T-helper 1 cell treated with Interleukin-12 subunit alpha and Interleukin-12 subunit beta and Interleukin-4 antibody, amounts not matched to agents 30 μg/mL and 1 μg/mL, for 36 hours (primary cell): ENCODE data around the gene MT1A.

Experiments used
- H3K27ac Mint-ChIP-seq: one replicate; pipeline ENCODE4 v1.8.0; 2021; ENCODE audit warnings: mild to moderate bottlenecking, mixed read lengths
- H3K27me3 Mint-ChIP-seq: one replicate; pipeline ENCODE4 v1.8.0; 2021; ENCODE audit warnings: low read depth, mixed read lengths
- H3K36me3 Mint-ChIP-seq: one replicate; pipeline ENCODE4 v1.8.0; 2021; ENCODE audit warnings: low read depth, mixed read lengths
- H3K4me1 Mint-ChIP-seq: one replicate; pipeline ENCODE4 v1.8.0; 2021; ENCODE audit warnings: low read depth, mixed read lengths
- H3K4me3 Mint-ChIP-seq: one replicate; pipeline ENCODE4 v1.8.0; 2021; ENCODE audit warnings: mild to moderate bottlenecking, moderate library complexity, mixed read lengths
- H3K9me3 Mint-ChIP-seq: one replicate; pipeline ENCODE4 v1.8.0; 2021; ENCODE audit warnings: mixed read lengths

Gene MT1A

DNA sequence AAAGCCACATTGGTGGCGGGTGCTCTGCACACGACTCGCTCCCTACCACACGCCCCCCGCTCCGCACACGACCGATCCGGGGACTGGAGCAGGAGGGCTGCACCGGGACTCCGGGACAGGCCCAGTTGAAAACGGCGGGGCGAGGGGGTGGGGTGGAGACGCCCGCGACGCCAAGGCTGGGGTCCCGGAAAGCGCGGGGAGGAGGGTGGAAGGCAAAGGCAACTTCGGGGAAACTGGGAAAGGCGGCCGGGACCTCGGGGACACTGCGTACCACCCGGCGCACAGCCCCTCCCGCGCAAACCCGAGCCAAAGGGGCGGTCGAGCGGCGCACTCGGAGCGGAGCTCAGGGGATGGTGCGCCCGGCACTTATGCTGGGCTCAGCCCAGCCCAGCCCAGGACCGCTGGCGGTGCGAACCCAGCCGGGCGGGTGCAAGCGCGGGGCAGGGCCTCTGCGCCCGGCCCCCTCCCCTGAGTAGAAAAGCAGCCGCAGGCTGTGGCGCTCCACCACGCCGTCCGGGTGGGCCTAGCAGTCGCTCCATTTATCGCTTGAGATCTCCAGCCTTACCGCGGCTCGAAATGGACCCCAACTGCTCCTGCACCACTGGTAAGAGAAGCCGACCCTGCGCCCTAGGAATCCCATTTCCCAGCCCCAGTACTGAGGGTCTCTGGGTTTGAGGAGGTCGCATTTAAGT, 6.2 kb upstream of the MT1A start, which contains the start of gene MT1M:
Gene MT1M (plus strand): TSS at position 504 of the 692 bp plus-strand sequence. CDS start 73 bp downstream, at position 577.
- Mint-ChIP-seq H3K4me3 (peak within 1 kb of the TSS; percentile 65), H3K27me3 (peaks cover 81% of the 10 kb centered on the region), H3K9me3 (no peaks in the 10 kb centered on the region), H3K36me3 (peaks cover 6% of the 10 kb centered on the region), H3K27ac (no peak within 1 kb of the TSS), H3K4me1 (peaks cover 20% of the 10 kb centered on the region)

DNA sequence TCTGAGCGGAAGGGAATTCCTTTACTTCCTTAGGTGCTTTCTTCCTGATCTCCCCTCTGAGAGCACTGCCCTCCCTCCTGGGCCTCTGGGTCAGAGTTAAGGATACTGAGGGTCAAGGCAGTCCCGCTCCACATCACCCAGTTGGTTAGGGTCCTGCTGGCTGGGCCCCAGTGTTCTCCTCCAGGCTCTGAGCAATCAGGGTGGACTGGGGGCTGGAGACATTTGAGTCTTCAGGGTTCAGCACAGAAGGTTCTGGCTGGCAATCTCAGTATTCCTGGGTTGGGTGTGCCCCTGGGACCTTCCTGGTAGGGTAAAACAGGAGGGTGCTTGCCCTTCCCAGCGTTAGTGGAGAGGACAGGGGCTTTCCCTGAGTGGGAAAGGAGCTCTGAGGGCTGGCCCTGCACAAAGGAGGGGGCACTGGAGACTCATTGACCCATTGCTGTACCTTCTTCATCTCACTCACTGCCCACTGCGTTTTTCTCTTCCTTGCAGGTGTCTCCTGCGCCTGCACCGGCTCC, 5.6 kb upstream of the MT1A start:
- Mint-ChIP-seq H3K27ac (no peak overlapping the region), H3K9me3 (no peaks in the 10 kb centered on the region), H3K36me3 (peaks cover 6% of the 10 kb centered on the region), H3K27me3 (peaks cover 87% of the 10 kb centered on the region), H3K4me3 (peak overlapping the region; percentile 53), H3K4me1 (peaks cover 24% of the 10 kb centered on the region)

DNA sequence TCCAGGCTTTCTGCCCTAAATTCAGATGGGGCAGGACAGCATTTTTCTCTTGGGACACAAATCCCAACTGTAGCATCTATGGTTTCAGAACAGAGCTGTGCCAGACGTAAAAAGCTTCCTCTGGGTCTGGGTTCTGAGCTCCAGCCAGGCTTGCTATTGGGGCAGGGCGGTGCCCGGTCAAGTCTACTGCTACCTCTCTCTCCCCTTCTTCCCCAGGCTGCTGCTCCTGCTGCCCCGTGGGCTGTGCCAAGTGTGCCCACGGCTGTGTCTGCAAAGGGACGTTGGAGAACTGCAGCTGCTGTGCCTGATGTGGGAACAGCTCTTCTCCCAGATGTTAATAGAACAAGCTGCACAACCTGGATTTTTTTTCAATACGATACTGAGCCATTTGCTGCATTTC, 4.9 kb upstream of the MT1A start:
- Mint-ChIP-seq H3K4me1 (peaks cover 26% of the 10 kb centered on the region), H3K36me3 (peaks cover 6% of the 10 kb centered on the region), H3K27me3 (peaks cover 91% of the 10 kb centered on the region), H3K27ac (no peak overlapping the region), H3K9me3 (no peaks in the 10 kb centered on the region), H3K4me3 (no peak overlapping the region)

DNA sequence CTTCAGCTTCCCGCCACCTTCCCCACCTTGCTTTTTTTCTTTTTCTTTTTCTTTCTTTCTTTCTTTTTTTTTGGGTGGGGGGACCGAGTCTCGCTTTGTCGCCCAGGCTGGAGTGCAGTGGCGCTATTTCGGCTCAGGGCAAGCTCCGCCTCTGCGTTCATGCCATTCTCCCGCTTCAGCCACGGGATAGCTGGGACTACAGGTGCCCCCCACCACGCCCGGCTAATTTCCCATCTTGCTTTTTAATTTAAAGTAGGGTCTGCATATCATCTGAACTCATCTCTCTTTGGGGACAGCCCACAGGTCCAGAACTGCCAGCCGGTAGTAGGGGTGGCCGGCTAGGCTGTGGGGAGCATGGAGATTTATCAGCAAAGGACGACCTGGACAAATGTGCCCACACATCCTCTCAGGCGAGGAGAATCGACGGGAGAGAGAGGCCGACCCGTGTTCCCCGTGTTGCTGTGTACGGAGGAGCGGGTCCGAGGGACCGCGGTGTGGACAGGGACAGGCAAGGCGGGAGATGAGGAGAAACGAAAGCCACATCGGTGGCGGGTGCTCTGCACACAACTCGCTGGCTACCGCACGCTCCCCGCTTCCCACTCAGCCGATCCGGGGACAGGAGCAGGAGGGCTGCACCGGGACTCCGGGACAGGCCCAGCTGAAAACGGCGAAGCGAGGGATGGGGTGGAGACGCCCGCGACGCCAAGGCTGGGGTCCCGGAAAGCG, 3.6 kb upstream of the MT1A start:
- peaks cover 6% of the 10 kb centered on the region for H3K36me3 Mint-ChIP-seq
- H3K27me3 Mint-ChIP-seq: peaks cover 93% of the 10 kb centered on the region
- peak overlapping the region; percentile 74 for H3K4me3 Mint-ChIP-seq
- H3K9me3 Mint-ChIP-seq: no peaks in the 10 kb centered on the region
- peak overlapping the region; percentile 41 for H3K27ac Mint-ChIP-seq
- H3K4me1 Mint-ChIP-seq: peaks cover 26% of the 10 kb centered on the region

DNA sequence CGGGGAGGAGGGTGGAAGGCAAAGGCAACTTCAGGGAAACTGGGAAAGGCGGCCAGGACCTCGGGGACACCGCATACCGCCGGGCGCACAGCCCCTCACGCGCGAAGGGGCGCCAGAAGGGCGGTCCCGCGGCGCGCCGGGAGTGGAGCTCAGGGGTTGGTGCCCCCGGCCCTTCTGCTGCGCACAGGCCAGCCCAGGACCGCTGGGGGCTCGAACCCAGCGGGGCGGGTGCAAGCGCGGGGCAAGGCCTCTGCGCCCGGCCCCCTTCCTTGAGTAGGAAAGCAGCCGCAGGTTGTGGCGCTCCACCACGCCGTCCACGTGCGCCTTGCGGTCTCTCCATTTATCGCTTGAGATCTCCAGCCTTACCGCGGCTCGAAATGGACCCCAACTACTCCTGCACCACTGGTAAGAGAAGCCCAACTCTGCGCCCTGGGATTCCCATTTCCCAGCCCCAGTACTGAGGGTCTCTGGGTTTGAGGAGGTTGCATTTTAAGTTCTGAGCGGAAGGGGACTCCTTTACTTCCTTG, 3.0 kb upstream of the MT1A start:
- Mint-ChIP-seq H3K27me3 (peaks cover 93% of the 10 kb centered on the region), H3K36me3 (peaks cover 6% of the 10 kb centered on the region), H3K4me1 (peaks cover 22% of the 10 kb centered on the region), H3K27ac (no peak overlapping the region), H3K4me3 (peak overlapping the region; percentile 46), H3K9me3 (no peaks in the 10 kb centered on the region)

DNA sequence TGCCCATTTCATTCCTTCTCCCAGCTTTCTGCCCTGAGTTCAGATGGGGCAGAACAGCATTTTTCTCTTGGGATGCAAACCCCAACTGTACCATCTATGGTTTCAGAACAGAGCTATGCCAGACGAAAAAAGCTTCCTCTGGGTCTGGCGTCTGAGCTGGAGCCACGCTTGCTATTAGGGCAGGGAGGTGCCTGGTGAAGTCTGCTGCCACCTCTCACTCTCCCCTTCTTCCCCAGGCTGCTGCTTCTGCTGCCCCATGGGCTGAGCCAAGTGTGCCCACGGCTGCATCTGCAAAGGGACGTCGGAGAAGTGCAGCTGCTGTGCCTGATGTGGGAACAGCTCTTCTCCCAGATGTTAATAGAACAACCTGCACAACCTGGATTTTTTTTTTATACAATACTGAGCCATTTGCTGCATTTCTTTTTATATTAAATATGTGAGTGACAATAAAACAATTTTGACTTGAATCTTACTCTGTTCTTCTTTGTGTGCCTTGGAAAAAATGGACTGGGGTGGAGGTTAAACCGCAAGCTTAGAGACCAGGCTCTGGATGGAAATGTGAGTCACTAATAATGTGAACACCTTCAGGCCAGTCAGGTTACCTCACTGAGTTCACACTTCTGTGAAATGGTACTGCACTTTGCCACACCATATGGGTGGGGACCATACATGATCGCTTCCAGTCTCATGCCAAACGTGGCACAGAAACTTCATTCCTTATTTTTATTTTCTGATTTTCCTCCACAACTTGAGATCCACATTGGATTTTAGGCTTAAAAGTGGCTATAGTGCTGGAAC, 1.7 kb upstream of the MT1A start:
- H3K4me1 Mint-ChIP-seq: peaks cover 20% of the 10 kb centered on the region
- H3K9me3 Mint-ChIP-seq: no peaks in the 10 kb centered on the region
- no peak overlapping the region for H3K27ac Mint-ChIP-seq
- H3K36me3 Mint-ChIP-seq: peaks cover 4% of the 10 kb centered on the region
- H3K27me3 Mint-ChIP-seq: peaks cover 87% of the 10 kb centered on the region
- no peak overlapping the region for H3K4me3 Mint-ChIP-seq

DNA sequence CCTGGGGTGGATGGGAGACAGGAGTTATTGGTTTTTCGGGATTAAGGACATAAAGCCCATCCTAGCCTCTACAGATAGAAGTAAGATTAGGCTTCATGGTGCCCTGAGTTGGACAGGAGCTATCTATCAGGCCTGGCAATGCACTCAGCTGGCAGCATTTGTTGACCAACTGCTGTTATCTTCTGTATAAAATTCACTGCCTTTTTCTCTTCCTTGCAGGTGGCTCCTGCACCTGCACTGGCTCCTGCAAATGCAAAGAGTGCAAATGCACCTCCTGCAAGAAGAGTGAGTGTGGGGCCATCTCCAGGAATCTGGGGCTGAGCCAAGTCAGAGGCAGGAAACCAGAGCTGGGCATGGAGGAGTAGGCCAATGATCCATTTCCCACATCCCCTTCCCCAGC, 579 bp downstream of the MT1A start:
- Mint-ChIP-seq H3K27me3 (peaks cover 82% of the 10 kb centered on the region), H3K4me1 (peaks cover 31% of the 10 kb centered on the region), H3K27ac (no peak overlapping the region)

DNA sequence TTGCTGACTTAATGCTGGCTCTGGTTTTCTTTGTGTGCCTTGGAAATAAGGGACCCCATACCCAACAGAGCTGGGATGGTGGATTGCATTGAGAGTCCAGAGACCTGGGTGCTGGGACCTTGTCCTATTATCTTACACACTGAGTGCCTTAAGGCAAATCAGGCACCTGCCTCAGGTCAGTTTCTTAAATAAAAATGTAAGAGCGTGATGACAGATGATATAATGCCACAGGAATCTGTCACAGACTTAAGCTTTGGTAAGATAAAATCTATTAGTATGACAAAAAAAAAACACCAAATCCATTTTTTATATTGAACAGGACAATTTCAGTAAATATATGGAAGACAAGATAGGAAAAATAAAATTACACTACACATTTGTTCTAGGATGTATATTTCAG, 1.6 kb downstream of the MT1A start:
- peaks cover 29% of the 10 kb centered on the region for H3K4me1 Mint-ChIP-seq
- no peak overlapping the region for H3K27ac Mint-ChIP-seq
- no peak overlapping the region for H3K4me3 Mint-ChIP-seq
- peaks cover 81% of the 10 kb centered on the region for H3K27me3 Mint-ChIP-seq
- no peaks in the 10 kb centered on the region for H3K36me3 Mint-ChIP-seq
- H3K9me3 Mint-ChIP-seq: no peaks in the 10 kb centered on the region

More for the DNA sequence above, 579 bp downstream of the MT1A start:
- Mint-ChIP-seq H3K9me3 (no peaks in the 10 kb centered on the region), H3K36me3 (peaks cover 3% of the 10 kb centered on the region), H3K4me3 (no peak overlapping the region)

DNA sequence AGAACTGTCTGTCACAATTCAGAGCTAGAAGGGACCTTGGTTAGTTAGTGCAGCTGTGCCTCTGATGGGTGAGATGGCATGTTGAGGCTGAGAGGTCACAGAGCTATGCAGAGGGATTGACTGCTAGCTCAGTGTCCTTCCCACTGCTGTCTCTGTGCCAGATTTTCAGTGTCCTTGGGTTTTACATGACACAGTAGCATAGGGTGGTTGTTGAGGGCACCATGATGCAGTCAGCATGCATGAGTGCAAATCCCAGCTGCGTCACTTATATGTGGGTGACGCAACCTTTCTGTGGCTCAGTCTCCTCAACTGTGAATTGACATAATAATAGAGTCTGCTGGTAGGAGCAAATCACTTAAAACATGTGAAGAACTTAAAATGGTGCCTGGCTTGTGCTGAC, 2.7 kb downstream of the MT1A start:
- Mint-ChIP-seq H3K4me1 (peaks cover 26% of the 10 kb centered on the region), H3K9me3 (no peaks in the 10 kb centered on the region), H3K4me3 (no peak overlapping the region), H3K27me3 (peaks cover 78% of the 10 kb centered on the region), H3K27ac (no peak overlapping the region), H3K36me3 (no peaks in the 10 kb centered on the region)

DNA sequence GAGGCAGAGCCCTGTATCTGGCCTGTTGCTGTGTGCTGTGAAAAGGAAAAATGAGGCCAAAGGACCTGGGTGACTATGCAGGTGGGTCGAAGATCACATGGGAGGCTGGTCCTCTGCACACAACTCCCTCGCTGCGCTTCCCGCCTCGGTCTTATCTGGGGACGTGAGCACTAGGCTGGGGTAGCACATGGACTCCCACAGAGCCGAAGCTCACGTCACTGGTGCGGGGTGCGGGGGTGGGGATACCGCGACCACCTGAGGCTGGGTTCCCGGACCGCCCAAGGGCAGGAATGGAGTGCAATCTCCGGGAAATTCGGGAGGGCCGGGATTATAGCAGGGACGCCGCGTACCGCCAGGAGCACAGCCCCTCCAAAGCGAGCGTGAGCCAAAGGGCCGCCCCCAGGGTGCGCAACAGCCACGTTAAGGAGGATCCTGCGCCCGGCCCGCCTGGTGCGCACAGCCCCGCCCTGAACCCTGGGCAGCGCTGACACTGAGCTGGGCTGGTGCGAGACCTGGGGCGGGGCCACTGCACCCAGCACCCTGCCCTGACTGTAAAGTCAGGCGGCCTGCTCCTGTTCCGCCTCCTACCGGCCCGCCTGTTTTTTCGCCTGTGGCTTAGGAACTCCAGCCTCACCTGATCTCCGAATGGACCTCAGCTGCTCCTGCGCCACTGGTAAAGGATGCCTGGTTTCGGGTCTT, 4.8 kb downstream of the MT1A start:
- Mint-ChIP-seq H3K36me3 (no peaks in the 10 kb centered on the region), H3K4me3 (peak overlapping the region; percentile 71), H3K9me3 (no peaks in the 10 kb centered on the region)

DNA sequence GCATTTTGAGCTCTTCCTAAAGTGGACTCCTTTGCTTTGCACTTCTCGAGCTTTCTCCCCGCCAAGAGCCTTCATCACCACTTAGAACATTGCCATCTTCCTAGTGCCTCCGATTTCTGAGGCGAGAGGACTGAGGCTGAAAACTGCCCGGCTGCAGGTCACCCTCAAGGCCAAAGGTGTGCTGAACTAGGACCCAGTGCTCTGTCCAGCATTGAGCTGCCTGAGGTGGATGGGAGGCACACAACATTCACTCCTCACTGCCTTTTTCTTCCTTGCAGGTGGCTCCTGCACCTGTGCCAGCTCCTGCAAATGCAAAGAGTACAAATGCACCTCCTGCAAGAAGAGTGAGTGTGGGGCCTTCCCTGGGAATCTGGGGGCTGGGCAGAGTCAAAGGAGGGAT, 5.4 kb downstream of the MT1A start:
- peaks cover 19% of the 10 kb centered on the region for H3K4me1 Mint-ChIP-seq
- peaks cover 75% of the 10 kb centered on the region for H3K27me3 Mint-ChIP-seq
- no peak overlapping the region for H3K27ac Mint-ChIP-seq
- no peaks in the 10 kb centered on the region for H3K9me3 Mint-ChIP-seq
- no peaks in the 10 kb centered on the region for H3K36me3 Mint-ChIP-seq
- peak overlapping the region; percentile 71 for H3K4me3 Mint-ChIP-seq

More for the DNA sequence above, 4.8 kb downstream of the MT1A start:
- H3K27me3 Mint-ChIP-seq: peaks cover 73% of the 10 kb centered on the region
- peaks cover 19% of the 10 kb centered on the region for H3K4me1 Mint-ChIP-seq
- H3K27ac Mint-ChIP-seq: no peak overlapping the region

DNA sequence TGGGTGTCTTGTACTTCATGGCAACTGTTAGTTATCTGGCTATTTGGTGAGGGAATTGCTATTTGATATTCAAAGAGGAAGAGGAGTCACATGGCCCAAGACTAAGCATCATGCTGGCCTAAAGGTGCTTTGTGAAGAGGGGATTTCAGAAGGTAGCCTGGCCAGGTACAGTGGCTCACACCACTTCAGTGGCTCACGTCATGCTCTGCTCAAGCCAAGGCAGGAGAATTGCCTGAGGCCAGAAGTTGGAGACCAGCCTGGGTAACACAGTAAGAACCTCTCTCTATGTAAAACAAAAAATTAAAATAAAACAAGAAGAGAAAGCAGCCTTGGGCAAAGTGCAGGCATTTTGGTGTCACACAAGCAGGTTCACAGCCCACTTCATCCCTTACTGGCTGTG, 6.8 kb downstream of the MT1A start:
- Mint-ChIP-seq H3K4me3 (no peak overlapping the region), H3K36me3 (no peaks in the 10 kb centered on the region), H3K4me1 (peaks cover 19% of the 10 kb centered on the region), H3K9me3 (no peaks in the 10 kb centered on the region), H3K27me3 (peaks cover 67% of the 10 kb centered on the region), H3K27ac (no peak overlapping the region)

DNA sequence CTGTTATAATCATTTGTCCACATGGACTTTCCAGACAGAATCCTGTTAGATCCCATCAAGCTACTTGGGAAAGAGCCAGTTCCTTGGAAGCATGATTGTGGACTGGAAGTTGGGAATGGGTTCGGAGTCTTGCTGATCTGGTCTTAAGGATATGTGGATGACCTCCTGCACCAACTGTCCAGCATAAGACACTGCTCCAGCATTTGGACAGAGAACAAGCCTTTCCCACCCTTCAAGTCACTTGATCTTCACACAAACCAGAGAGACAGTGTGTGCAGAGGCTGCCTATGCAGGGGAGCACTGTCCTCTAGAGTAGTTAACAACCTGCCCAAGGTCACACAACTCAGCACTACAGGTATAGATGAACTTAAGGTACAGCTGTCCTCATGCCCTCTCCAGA, 7.4 kb downstream of the MT1A start:
- Mint-ChIP-seq H3K9me3 (no peaks in the 10 kb centered on the region), H3K27me3 (peaks cover 62% of the 10 kb centered on the region), H3K4me3 (no peak overlapping the region)

More for the DNA sequence above, 7.4 kb downstream of the MT1A start:
- Mint-ChIP-seq H3K36me3 (no peaks in the 10 kb centered on the region), H3K27ac (no peak overlapping the region), H3K4me1 (peaks cover 19% of the 10 kb centered on the region)
